BLaER1 treated with 17β-estradiol and CSF1 and Interleukin-3, amounts not matched to agents 10 nM and 100 nM (cell line): ENCODE data around the gene ROBO1.

ENCODE experiments used
- H3K27ac ChIP-seq, 11 experiments: shearing (Covaris generic); formaldehyde crosslinking; 2 replicates each; pipeline ENCODE4 v1.8.1; 2022
- H3K27me3 ChIP-seq, 11 experiments: shearing (Covaris generic); formaldehyde crosslinking; 2 replicates each; pipeline ENCODE4 v1.8.1; 2022
- H3K36me3 ChIP-seq, 11 experiments: shearing (Covaris generic); formaldehyde crosslinking; 2 replicates each; pipeline ENCODE4 v1.8.1; 2022
- H3K4me1 ChIP-seq, 10 experiments: shearing (Covaris generic); formaldehyde crosslinking; 2 replicates each; pipeline ENCODE4 v1.8.1; 2022
- H3K4me2 ChIP-seq, 11 experiments: shearing (Covaris generic); formaldehyde crosslinking; 2 replicates each; pipeline ENCODE4 v1.8.1; 2022
- H3K4me3 ChIP-seq, 10 experiments: shearing (Covaris generic); formaldehyde crosslinking; 2 replicates each; pipeline ENCODE4 v1.8.1; 2022
- H3K9ac ChIP-seq, 11 experiments: shearing (Covaris generic); formaldehyde crosslinking; 2 replicates each; pipeline ENCODE4 v1.8.1; 2022
- H3K9me3 ChIP-seq, 11 experiments: shearing (Covaris generic); formaldehyde crosslinking; replicated peaks in 1 of 11; 2 replicates each; pipeline ENCODE4 v1.8.1; 2022
- H4K20me1 ChIP-seq, 11 experiments: shearing (Covaris generic); formaldehyde crosslinking; 2 replicates each; pipeline ENCODE4 v1.8.1; 2022
- Cebpa-rat ChIP-seq, 11 experiments: shearing (Covaris generic); IDR thresholded peaks; 2 replicates each; pipeline ENCODE4 v1.8.1; 2022

ROBO1 gene

DNA sequence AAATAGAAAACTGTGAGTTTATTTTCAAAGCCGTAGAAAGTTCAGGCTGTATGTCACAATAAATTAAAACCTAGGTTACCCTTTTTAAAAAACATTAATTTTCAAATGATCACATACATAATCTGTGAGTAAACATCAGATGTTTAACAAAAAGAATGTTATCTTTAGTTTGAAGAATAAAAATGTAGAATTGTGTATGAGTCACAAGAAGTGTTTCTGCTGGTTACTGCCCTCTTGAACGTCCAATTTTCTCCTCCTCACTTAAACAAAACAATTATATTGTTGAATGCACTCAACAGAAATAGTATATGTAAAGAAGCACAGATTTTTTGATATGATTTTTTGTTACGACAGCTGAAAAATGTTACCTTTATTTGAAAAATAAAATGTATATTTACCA lies 855.1 kb downstream of the ROBO1 start:
- H3K9me3 ChIP-seq = peaks cover 8 to 15% (median 10%) of the 10 kb centered on the region in 11 experiments; a peak in 19 of 22 replicates
- no peak overlapping the region for H3K9ac ChIP-seq
- H3K4me1 ChIP-seq = peaks cover 4 to 13% (median 11%) of the 10 kb centered on the region in 10 experiments
- H3K36me3 ChIP-seq = peaks cover 0 to 21% (median 3%) of the 10 kb centered on the region in 11 experiments; a peak in 7 of 22 replicates
- no peak overlapping the region for H3K27ac ChIP-seq
- no peak overlapping the region for H3K4me3 ChIP-seq
- H4K20me1 ChIP-seq = no peaks in the 10 kb centered on the region
- no peaks in the 10 kb centered on the region for H3K27me3 ChIP-seq
- no peak for TF ChIP-seq Cebpa-rat (IDR thresholded peaks at IDR 0.05)
- H3K4me2 ChIP-seq = no peak overlapping the region

DNA sequence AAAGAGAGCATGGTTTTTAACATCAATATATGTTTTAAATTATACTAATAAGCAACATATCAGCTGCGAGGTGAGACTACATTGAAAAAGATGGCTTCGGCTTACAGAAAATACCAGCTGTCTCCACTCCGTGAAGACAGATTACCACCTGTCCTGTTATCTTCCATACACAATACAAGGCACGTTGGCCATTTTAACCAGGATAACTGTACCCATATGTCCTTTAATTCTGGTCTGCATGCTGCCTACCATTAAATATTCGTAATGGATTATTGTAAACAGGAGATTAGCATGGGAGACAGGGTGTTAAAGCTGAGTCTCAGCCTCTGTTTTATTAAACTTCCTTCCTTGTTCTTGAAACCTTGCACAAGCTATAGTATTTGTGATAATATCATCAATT lies 855.5 kb downstream of the ROBO1 start:
- Histone ChIP-seq H4K20me1 (no peaks in the 10 kb centered on the region), H3K4me1 (peaks cover 3 to 9% (median 7%) of the 10 kb centered on the region in 10 experiments; a peak in 19 of 20 replicates), H3K9me3 (peaks cover 8 to 15% (median 10%) of the 10 kb centered on the region in 11 experiments; a peak in 19 of 22 replicates), H3K36me3 (peaks cover 0 to 21% (median 3%) of the 10 kb centered on the region in 11 experiments; a peak in 7 of 22 replicates), H3K27ac (no peak overlapping the region), H3K4me3 (no peak overlapping the region), H3K27me3 (no peaks in the 10 kb centered on the region), H3K4me2 (no peak overlapping the region), H3K9ac (no peak overlapping the region)
- TF ChIP-seq Cebpa-rat (IDR thresholded peaks at IDR 0.05) = no peak

DNA sequence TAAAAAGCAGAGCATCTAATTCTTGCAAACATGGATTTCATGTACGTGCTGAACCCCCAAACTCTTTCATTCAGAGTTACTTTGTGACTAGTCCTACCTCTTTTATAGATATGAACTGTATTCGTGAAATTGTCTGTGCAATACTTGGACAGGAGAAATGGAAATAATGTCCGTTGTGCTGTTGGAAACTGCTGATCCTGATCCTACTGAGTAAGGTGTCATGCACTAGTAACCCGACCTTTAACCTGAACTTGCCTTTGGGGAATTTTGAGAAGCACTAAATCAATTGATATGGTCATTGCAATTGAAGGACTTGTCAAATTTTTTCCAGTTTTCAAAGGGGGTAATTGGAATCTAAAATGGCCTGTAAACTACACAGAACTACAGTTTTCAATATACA lies 856.4 kb downstream of the ROBO1 start:
- H3K27ac ChIP-seq = no peak overlapping the region
- no peak overlapping the region for H3K9ac ChIP-seq
- H3K4me2 ChIP-seq = no peak overlapping the region
- H3K4me1 ChIP-seq = peaks cover 0 to under 1% (median 0%) of the 10 kb centered on the region in 10 experiments; a peak in 1 of 20 replicates
- no peaks in the 10 kb centered on the region for H3K27me3 ChIP-seq
- no peak overlapping the region for H3K4me3 ChIP-seq
- peaks cover 0 to 20% (median 3%) of the 10 kb centered on the region in 11 experiments; a peak in 7 of 22 replicates for H3K36me3 ChIP-seq
- peaks cover 8 to 14% (median 9%) of the 10 kb centered on the region in 11 experiments; a peak in 19 of 22 replicates for H3K9me3 ChIP-seq
- TF ChIP-seq Cebpa-rat (IDR thresholded peaks at IDR 0.05) = no peak
- H4K20me1 ChIP-seq = no peaks in the 10 kb centered on the region

DNA sequence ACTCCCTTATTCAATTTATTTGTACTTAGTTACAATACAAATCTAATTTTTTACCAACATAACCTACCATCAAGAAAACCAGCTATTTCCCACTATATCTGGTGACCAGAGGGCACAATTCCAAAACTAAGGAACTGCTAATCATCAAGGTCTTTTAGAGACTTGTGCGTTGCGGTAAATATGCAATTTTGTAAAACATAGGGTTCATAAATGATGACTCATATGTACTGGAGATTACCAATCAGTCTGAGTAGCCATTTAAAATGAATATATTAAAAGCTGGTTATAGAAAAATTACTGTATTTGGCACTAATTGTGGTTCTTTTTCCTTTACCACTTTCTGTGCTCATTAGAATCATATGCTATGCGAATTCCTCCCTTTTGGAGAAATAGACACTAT lies 859.6 kb downstream of the ROBO1 start:
- no peaks in the 10 kb centered on the region for H3K9me3 ChIP-seq
- H3K36me3 ChIP-seq = peaks cover 0 to 13% (median 0%) of the 10 kb centered on the region in 11 experiments; a peak in 3 of 22 replicates
- no peak overlapping the region for H3K4me2 ChIP-seq
- H4K20me1 ChIP-seq = no peaks in the 10 kb centered on the region; a peak in 2 of 22 replicates
- no peaks in the 10 kb centered on the region for H3K4me1 ChIP-seq
- H3K27ac ChIP-seq = no peak overlapping the region
- no peaks in the 10 kb centered on the region for H3K27me3 ChIP-seq
- no peak overlapping the region for H3K4me3 ChIP-seq
- no peak for TF ChIP-seq Cebpa-rat (IDR thresholded peaks at IDR 0.05)
- no peak overlapping the region for H3K9ac ChIP-seq

DNA sequence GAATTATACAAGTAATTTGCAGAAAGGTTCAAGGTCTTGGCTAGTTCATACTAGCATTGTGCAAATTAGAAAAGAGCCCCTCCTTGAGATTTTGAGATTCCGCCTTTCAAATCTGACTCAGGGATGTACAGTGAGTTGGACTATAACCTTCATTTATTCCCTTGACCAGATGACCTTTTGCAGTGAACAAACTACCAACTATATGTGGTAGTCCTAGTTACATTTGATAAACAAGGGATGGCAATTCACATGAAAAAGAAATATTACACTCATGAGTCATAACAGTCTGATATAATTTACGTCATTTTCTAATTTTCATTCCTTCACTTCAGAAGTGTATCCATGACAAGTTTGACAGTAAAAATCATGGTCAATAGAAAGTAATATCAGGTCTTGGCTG lies 860.4 kb downstream of the ROBO1 start:
- Histone ChIP-seq H3K9ac (no peak overlapping the region), H3K27me3 (no peaks in the 10 kb centered on the region), H3K27ac (no peak overlapping the region), H3K4me2 (no peak overlapping the region), H4K20me1 (no peaks in the 10 kb centered on the region; a peak in 2 of 22 replicates), H3K9me3 (no peaks in the 10 kb centered on the region), H3K4me1 (no peaks in the 10 kb centered on the region), H3K4me3 (no peak overlapping the region), H3K36me3 (peaks cover 0 to 12% (median 0%) of the 10 kb centered on the region in 11 experiments; a peak in 4 of 22 replicates)
- TF ChIP-seq Cebpa-rat (IDR thresholded peaks at IDR 0.05) = no peak

DNA sequence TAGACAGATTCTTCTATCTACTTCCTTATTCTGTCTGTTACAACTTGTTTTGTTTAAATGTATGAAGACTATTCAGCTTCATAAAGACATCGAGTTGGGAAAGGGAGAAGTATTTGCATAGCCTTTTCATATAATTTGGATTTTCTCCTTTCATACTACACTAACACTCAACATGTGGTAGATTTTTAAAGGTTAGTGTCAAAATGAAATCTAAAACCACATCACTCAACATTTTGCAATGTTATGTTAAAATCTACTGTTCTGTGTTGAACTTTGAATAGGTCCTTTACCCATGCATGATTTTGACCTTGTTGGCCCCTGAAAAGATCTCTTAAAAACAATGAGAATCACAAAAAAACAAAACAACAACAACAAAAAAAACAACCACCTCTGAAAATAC lies 860.9 kb downstream of the ROBO1 start:
- no peak overlapping the region for H3K4me2 ChIP-seq
- H3K36me3 ChIP-seq = peaks cover 0 to 10% (median 0%) of the 10 kb centered on the region in 11 experiments; a peak in 3 of 22 replicates
- TF ChIP-seq Cebpa-rat (IDR thresholded peaks at IDR 0.05) = no peak

DNA sequence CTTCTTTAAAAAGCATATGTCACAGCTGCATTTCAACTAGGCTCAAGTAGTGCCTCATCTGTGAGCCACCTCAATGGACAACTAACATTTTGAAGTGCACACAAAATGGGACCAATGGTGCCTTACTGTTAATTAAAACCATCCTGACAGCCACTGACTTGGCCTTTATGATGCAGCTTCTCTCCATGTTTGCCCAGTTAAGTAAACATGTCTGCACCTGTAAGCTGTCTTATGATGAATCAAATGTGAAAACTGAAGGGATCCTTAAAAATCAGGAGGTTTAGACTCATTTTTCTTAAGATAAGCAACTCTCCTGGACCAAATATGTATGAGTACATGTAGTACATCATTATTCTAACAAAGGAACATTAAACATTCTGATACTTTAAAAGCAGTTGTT lies 861.6 kb downstream of the ROBO1 start:
- no peaks in the 10 kb centered on the region; a peak in 2 of 22 replicates for H4K20me1 ChIP-seq
- H3K4me2 ChIP-seq = no peak overlapping the region
- H3K9me3 ChIP-seq = no peaks in the 10 kb centered on the region
- H3K36me3 ChIP-seq = peaks cover 0 to 6% (median 0%) of the 10 kb centered on the region in 11 experiments; a peak in 2 of 22 replicates
- no peak overlapping the region for H3K9ac ChIP-seq
- no peak overlapping the region for H3K4me3 ChIP-seq
- no peaks in the 10 kb centered on the region for H3K4me1 ChIP-seq
- H3K27ac ChIP-seq = no peak overlapping the region
- TF ChIP-seq Cebpa-rat (IDR thresholded peaks at IDR 0.05) = no peak
- no peaks in the 10 kb centered on the region for H3K27me3 ChIP-seq

More for the DNA sequence above, 860.9 kb downstream of the ROBO1 start:
- Histone ChIP-seq H3K9me3 (no peaks in the 10 kb centered on the region), H4K20me1 (no peaks in the 10 kb centered on the region; a peak in 2 of 22 replicates), H3K27ac (no peak overlapping the region), H3K27me3 (no peaks in the 10 kb centered on the region), H3K4me3 (no peak overlapping the region), H3K4me1 (no peaks in the 10 kb centered on the region), H3K9ac (no peak overlapping the region)

DNA sequence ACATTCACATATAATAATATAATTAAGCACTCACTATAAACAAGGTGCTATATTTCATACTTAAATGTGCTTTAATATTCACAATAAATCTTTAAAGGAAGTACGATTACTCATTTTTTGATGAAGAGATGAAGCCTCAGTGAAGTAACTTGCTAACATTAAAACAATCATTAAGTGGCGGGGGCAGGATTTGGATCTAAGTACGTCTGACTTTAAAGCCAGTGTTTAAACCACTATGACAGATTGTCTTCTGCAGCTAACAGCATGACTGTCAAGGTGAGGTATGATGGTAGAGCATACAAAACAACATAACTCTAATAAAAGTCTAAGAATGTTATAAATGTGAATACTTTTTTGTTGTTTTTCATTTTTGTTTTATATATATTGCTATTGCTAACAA lies 862.1 kb downstream of the ROBO1 start:
- Histone ChIP-seq H4K20me1 (no peaks in the 10 kb centered on the region; a peak in 2 of 22 replicates), H3K36me3 (peaks cover 0 to 9% (median 0%) of the 10 kb centered on the region in 11 experiments; a peak in 2 of 22 replicates), H3K9ac (no peak overlapping the region), H3K4me3 (no peak overlapping the region), H3K9me3 (no peaks in the 10 kb centered on the region), H3K27me3 (no peaks in the 10 kb centered on the region), H3K4me1 (no peaks in the 10 kb centered on the region), H3K4me2 (no peak overlapping the region), H3K27ac (no peak overlapping the region)
- TF ChIP-seq Cebpa-rat (IDR thresholded peaks at IDR 0.05) = no peak

DNA sequence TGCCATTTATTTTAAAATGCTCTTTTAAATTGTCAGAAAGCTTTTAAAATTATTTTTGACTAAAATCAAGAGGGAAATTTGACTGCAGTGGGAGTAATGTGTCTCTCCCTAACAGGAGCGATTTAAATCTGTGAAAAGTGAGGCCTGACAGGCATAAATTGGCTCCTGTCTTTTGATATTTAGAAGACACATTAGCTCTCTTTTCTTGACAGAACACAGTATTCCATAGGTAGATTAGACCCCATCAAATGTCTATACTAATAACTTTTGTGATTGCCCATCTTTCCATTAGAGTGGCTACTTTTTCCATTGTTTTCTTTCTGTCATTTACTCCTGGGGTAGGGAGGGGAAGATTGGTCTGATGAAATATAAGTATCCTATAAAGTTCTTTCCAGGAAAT lies 866.3 kb downstream of the ROBO1 start:
- Histone ChIP-seq H3K9me3 (no peaks in the 10 kb centered on the region), H3K36me3 (peaks cover 0 to 16% (median 0%) of the 10 kb centered on the region in 11 experiments; a peak in 2 of 22 replicates), H3K4me1 (peaks cover 0 to 8% (median 0%) of the 10 kb centered on the region in 10 experiments; a peak in 5 of 20 replicates), H3K4me3 (no peak overlapping the region), H4K20me1 (peaks cover 0 to 5% (median 0%) of the 10 kb centered on the region in 11 experiments; a peak in 5 of 22 replicates), H3K27me3 (no peaks in the 10 kb centered on the region), H3K9ac (no peak overlapping the region), H3K27ac (no peak overlapping the region), H3K4me2 (no peak overlapping the region)
- TF ChIP-seq Cebpa-rat (IDR thresholded peaks at IDR 0.05) = no peak

DNA sequence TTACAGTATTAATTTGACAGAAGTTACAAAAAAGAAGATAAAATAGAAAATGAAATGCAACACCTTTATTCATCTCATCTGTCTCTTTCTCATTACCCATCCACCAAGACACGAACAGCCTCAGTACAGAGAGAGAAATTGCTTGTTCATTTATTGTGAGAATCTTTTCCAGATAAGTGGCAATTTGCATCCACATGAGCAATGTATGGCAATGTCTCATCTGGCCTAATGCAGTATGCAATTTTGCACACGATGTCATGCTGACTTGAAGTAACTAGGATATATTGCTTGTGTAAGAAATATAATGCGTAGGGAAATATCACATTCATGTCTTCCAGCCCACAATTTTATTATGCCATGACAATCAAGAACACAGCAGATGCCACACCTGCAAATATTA lies 866.9 kb downstream of the ROBO1 start:
- no peak for TF ChIP-seq Cebpa-rat (IDR thresholded peaks at IDR 0.05)
- no peaks in the 10 kb centered on the region for H3K9me3 ChIP-seq
- H3K4me3 ChIP-seq = no peak overlapping the region
- no peaks in the 10 kb centered on the region for H3K27me3 ChIP-seq
- peaks cover 0 to 16% (median 0%) of the 10 kb centered on the region in 11 experiments; a peak in 2 of 22 replicates for H3K36me3 ChIP-seq
- H4K20me1 ChIP-seq = peaks cover 0 to 5% (median 0%) of the 10 kb centered on the region in 11 experiments; a peak in 5 of 22 replicates
- no peak overlapping the region for H3K27ac ChIP-seq
- H3K9ac ChIP-seq = no peak overlapping the region
- peaks cover under 1 to 14% (median 4%) of the 10 kb centered on the region in 10 experiments; a peak in 17 of 20 replicates for H3K4me1 ChIP-seq
- H3K4me2 ChIP-seq = no peak overlapping the region
